ENCODE results near the gene EYA2. TPM values are rescaled to one million over a fixed set of nuclear protein-coding genes. Genes with fewer than 3 reads are reported as not detected.

Gene EYA2
- total and polyA plus RNA-seq, 2 donors (not counting 1 experiment from before 2014, with no cell fraction given) = 1.1 to 2.8 TPM

- no peak overlapping the region for H3K4me2 ChIP-seq (replicated peaks; ENCODE audit: low read depth, low read length, poor library complexity, severe bottlenecking)
- peaks cover 0 to 2% (median 0%) of the 10 kb centered on the region in 3 donors for H3K9me3 ChIP-seq (ENCODE audit: control extremely low read depth in 1 of 3, control insufficient read depth in 2 of 3, insufficient read depth in 1 of 3, low read length in 2 of 3)
- POLR2A ChIA-PET = no interaction called here
- H4K20me1 ChIP-seq (ENCODE audit: control insufficient read depth, insufficient read depth, low read length, poor library complexity, severe bottlenecking) = no peaks in the 10 kb centered on the region
- no peak overlapping the region for H3K27ac Mint-ChIP-seq
- H3K27ac ChIP-seq (ENCODE audit: low read length in 2 of 2) = no peak overlapping the region
- no peak for ATAC-seq (ENCODE audit: low read depth)
- intact Hi-C loops (cut with micrococcal nuclease) = no loop called here
- H3K36me3 ChIP-seq (replicated peaks in 1 of 2; ENCODE audit: control extremely low read depth in 1 of 2, control insufficient read depth in 1 of 2, extremely low read depth in 1 of 2, insufficient read depth in 2 of 2, low read length in 1 of 2) = no peaks in the 10 kb centered on the region
- H3K4me3 Mint-ChIP-seq = no peak overlapping the region
- no peak for DNase-seq
- no peak overlapping the region for H3K4me3 ChIP-seq (ENCODE audit: control extremely low read depth in 1 of 5, extremely low read depth in 1 of 5, insufficient read depth in 1 of 5, low read depth in 2 of 5, low read length in 4 of 5)
- no peak overlapping the region for H2AFZ ChIP-seq (ENCODE audit: insufficient read depth, low read depth, low read length, poor library complexity, severe bottlenecking)
- no peaks in the 10 kb centered on the region for H3K27me3 ChIP-seq (replicated peaks in 1 of 4; ENCODE audit: control extremely low read depth in 1 of 4, control insufficient read depth in 3 of 4, insufficient read depth in 4 of 4, low read length in 3 of 4)
- peaks cover 30% of the 10 kb centered on the region for H3K27me3 Mint-ChIP-seq
- TF ChIP-seq CTCF (IDR thresholded peaks at IDR 0.05) (no peak), EZH2 (IDR thresholded peaks at IDR 0.05; ENCODE audit: borderline replicate concordance, insufficient read depth, low read depth, low read length, poor library complexity, severe bottlenecking) (no peak)
- WGBS (ENCODE audit: insufficient coverage) = 58% methylated on average over 4 of the region's 5 CpGs
- no peaks in the 10 kb centered on the region for H3K4me1 ChIP-seq (ENCODE audit: control insufficient read depth in 2 of 2, insufficient read depth in 2 of 2, low read length in 2 of 2)
- CTCF ChIA-PET = no interaction called here
- H3K79me2 ChIP-seq (ENCODE audit: control insufficient read depth, insufficient read depth, low read length) = no peaks in the 10 kb centered on the region
- H3K9ac ChIP-seq (ENCODE audit: low read length) = no peak overlapping the region
- no peaks in the 10 kb centered on the region for H3K4me1 Mint-ChIP-seq
- peaks cover 9% of the 10 kb centered on the region for H3K9me3 Mint-ChIP-seq (ENCODE audit: insufficient read depth)
Observed at GRCh38 chr20:47048054-47048453, 153.4 kb downstream of the EYA2 start.

- ATAC-seq (ENCODE audit: low read depth) (no peak), DNase-seq (no peak)
- peaks cover 9% of the 10 kb centered on the region for H3K9me3 Mint-ChIP-seq (ENCODE audit: insufficient read depth)
- no peaks in the 10 kb centered on the region for H3K4me1 ChIP-seq (ENCODE audit: control insufficient read depth in 2 of 2, insufficient read depth in 2 of 2, low read length in 2 of 2)
- no peak overlapping the region for H3K27ac Mint-ChIP-seq
- H3K79me2 ChIP-seq (ENCODE audit: control insufficient read depth, insufficient read depth, low read length) = no peaks in the 10 kb centered on the region
- H3K4me3 Mint-ChIP-seq = no peak overlapping the region
- H3K9me3 ChIP-seq (ENCODE audit: control extremely low read depth in 1 of 3, control insufficient read depth in 2 of 3, insufficient read depth in 1 of 3, low read length in 2 of 3) = peaks cover 0 to 6% (median 0%) of the 10 kb centered on the region in 3 donors
- no peak overlapping the region for H3K4me3 ChIP-seq (ENCODE audit: control extremely low read depth in 1 of 5, extremely low read depth in 1 of 5, insufficient read depth in 1 of 5, low read depth in 2 of 5, low read length in 4 of 5)
- no peak for TF ChIP-seq CTCF (IDR thresholded peaks at IDR 0.05)
- TF ChIP-seq EZH2 (IDR thresholded peaks at IDR 0.05; ENCODE audit: borderline replicate concordance, insufficient read depth, low read depth, low read length, poor library complexity, severe bottlenecking) = no peak
- H3K27ac ChIP-seq (ENCODE audit: low read length in 2 of 2) = no peak overlapping the region
- peaks cover 37% of the 10 kb centered on the region for H3K27me3 Mint-ChIP-seq
- no peak overlapping the region for H3K9ac ChIP-seq (ENCODE audit: low read length)
- CTCF ChIA-PET = no interaction called here
- 57% methylated on average over 6 of the region's 7 CpGs for WGBS (ENCODE audit: insufficient coverage)
- no peaks in the 10 kb centered on the region for H3K36me3 ChIP-seq (replicated peaks in 1 of 2; ENCODE audit: control extremely low read depth in 1 of 2, control insufficient read depth in 1 of 2, extremely low read depth in 1 of 2, insufficient read depth in 2 of 2, low read length in 1 of 2)
- POLR2A ChIA-PET = no interaction called here
- H4K20me1 ChIP-seq (ENCODE audit: control insufficient read depth, insufficient read depth, low read length, poor library complexity, severe bottlenecking) = no peaks in the 10 kb centered on the region
- no peak overlapping the region for H2AFZ ChIP-seq (ENCODE audit: insufficient read depth, low read depth, low read length, poor library complexity, severe bottlenecking)
- H3K4me1 Mint-ChIP-seq = no peaks in the 10 kb centered on the region
- H3K27me3 ChIP-seq (replicated peaks in 1 of 4; ENCODE audit: control extremely low read depth in 1 of 4, control insufficient read depth in 3 of 4, insufficient read depth in 4 of 4, low read length in 3 of 4) = no peaks in the 10 kb centered on the region
- H3K4me2 ChIP-seq (replicated peaks; ENCODE audit: low read depth, low read length, poor library complexity, severe bottlenecking) = no peak overlapping the region
- intact Hi-C loops (cut with micrococcal nuclease) = no loop called here
Observed at GRCh38 chr20:47049771-47050170, 155.1 kb downstream of the EYA2 start.

Data from B cell (primary cell).